ENCODE measurements around the gene KIF12. TPM values are rescaled to one million over a fixed set of nuclear protein-coding genes. Genes with fewer than 3 reads are reported as not detected.

Gene KIF12
- total and polyA plus RNA-seq, 2 donors (not counting 3 experiments of a cell fraction or from before 2014, with no cell fraction given) = 0.46 to 0.97 TPM

GRCh38 chr9:114059047-114059803 lies 39.9 kb downstream of the KIF12 start:
- ChIA-PET POLR2A (no interaction called here), CTCF (interaction anchor here (0.8 to 1.9 kb wide), 3 partner anchors 23 to 322 kb away, joined by 3 to 10 read pairs (median 4); no protein-coding TSS in a partner anchor)
- Histone ChIP-seq H3K27ac (ENCODE audit: insufficient read depth, low read depth, low read length) (no peak overlapping the region), H3K9me3 (replicated peaks; ENCODE audit: control insufficient read depth, insufficient read depth, low read length) (no peaks in the 10 kb centered on the region), H3K27me3 (ENCODE audit: control insufficient read depth in 2 of 2, insufficient read depth in 2 of 2, low read length in 2 of 2) (peaks cover 4 to 9% of the 10 kb centered on the region in 2 experiments), H3K4me2 (ENCODE audit: insufficient read depth, low read length) (no peak overlapping the region), H3K79me2 (ENCODE audit: control insufficient read depth, insufficient read depth, low read length) (no peaks in the 10 kb centered on the region), H2AFZ (ENCODE audit: low read depth, low read length) (no peak overlapping the region), H3K4me1 (ENCODE audit: control insufficient read depth, extremely low read depth, insufficient read depth, low read length) (no peaks in the 10 kb centered on the region), H3K9ac (replicated peaks; ENCODE audit: extremely low read depth, insufficient read depth, low read length) (no peak overlapping the region), H3K9me1 (replicated peaks; ENCODE audit: control insufficient read depth, extremely low read depth, insufficient read depth, low read length) (no peaks in the 10 kb centered on the region), H3K36me3 (ENCODE audit: control insufficient read depth in 2 of 2, extremely low read depth in 1 of 2, insufficient read depth in 2 of 2, low read length in 2 of 2) (no peaks in the 10 kb centered on the region), H4K20me1 (replicated peaks; ENCODE audit: control insufficient read depth, extremely low read depth, insufficient read depth, low read length) (no peaks in the 10 kb centered on the region), H3K4me3 (replicated peaks in 1 of 3; ENCODE audit: insufficient read depth in 1 of 3, low read depth in 1 of 3, low read length in 3 of 3) (no peak overlapping the region)
- intact Hi-C loops (cut with micrococcal nuclease) (no loop called here), dilution Hi-C loops (cut with MboI; ENCODE audit: extremely low pct_ligation_motif_present, low sequenced_read_pairs) (no loop called here)
- BruUV-seq (replicated peaks) = no TSS peak
- DNase-seq (ENCODE audit: low read depth, low spot score) (no peak), FAIRE-seq (no peak)
- no peak for TF ChIP-seq POLR2A (IDR thresholded peaks at IDR 0.05; ENCODE audit: low read depth, low read length)

DNA sequence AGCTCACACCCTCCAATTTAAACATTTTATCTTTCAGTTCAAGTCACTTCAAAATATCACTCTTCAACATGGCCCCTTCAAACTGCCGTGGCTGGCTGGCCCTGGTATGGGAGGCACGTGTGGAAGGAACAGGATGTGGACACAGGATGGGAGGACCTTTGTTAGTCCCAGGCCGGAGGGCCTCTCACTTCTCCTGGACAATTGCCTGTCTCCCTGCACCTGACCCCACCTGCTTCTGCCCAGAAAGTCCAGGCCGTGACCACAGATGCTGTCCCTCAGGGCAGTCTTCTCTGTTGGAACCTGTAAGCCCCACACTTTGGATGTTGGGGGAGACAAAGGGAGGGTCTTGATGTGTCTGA lies 40.4 kb downstream of the KIF12 start:
- dilution Hi-C loops (cut with MboI; ENCODE audit: extremely low pct_ligation_motif_present, low sequenced_read_pairs) (no loop called here), intact Hi-C loops (cut with micrococcal nuclease) (no loop called here)
- DNase-seq (ENCODE audit: low read depth, low spot score) = no peak
- no peak overlapping the region for H3K4me2 ChIP-seq (ENCODE audit: insufficient read depth, low read length)
- peaks cover 2 to 4% of the 10 kb centered on the region in 2 experiments for H3K27me3 ChIP-seq (ENCODE audit: control insufficient read depth in 2 of 2, insufficient read depth in 2 of 2, low read length in 2 of 2)
- CTCF ChIA-PET = interaction anchor here (1.0 to 1.9 kb wide), 5 partner anchors 13 to 321 kb away, joined by 3 to 10 read pairs (median 3); no protein-coding TSS in a partner anchor
- TF ChIP-seq GATA2 (IDR thresholded peaks at IDR 0.05; ENCODE audit: insufficient read depth, insufficient read length, low read depth, low read length) (no peak), POLR2AphosphoS5 (IDR thresholded peaks at IDR 0.05; ENCODE audit: insufficient read depth, low read depth, low read length) (no peak), MAX (IDR thresholded peaks at IDR 0.05; ENCODE audit: insufficient read depth, insufficient read length) (no peak), MYC (IDR thresholded peaks at IDR 0.05; ENCODE audit: low read depth, low read length) (no peak), POLR2A (IDR thresholded peaks at IDR 0.05; ENCODE audit: low read depth, low read length) (no peak), CTCF (IDR thresholded peaks at IDR 0.05; ENCODE audit: extremely low read depth in 1 of 2, insufficient read depth in 1 of 2, low read depth in 1 of 2, low read length in 2 of 2) (no peak), JUN (IDR thresholded peaks at IDR 0.05; ENCODE audit: borderline replicate concordance, insufficient read depth, insufficient read length, low read depth) (no peak), FOS (IDR thresholded peaks at IDR 0.05; ENCODE audit: borderline replicate concordance, insufficient read depth, low read length) (no peak), EZH2 (IDR thresholded peaks at IDR 0.05; ENCODE audit: borderline replicate concordance, low read depth, low read length, severe bottlenecking) (no peak)
- H3K79me2 ChIP-seq (ENCODE audit: control insufficient read depth, insufficient read depth, low read length) = no peaks in the 10 kb centered on the region
- no peak overlapping the region for H3K27ac ChIP-seq (ENCODE audit: insufficient read depth, low read depth, low read length)
- no peak overlapping the region for H3K9ac ChIP-seq (replicated peaks; ENCODE audit: extremely low read depth, insufficient read depth, low read length)
- no peak for FAIRE-seq
- no peak overlapping the region for H3K4me3 ChIP-seq (replicated peaks in 1 of 3; ENCODE audit: insufficient read depth in 1 of 3, low read depth in 1 of 3, low read length in 3 of 3)
- H3K9me1 ChIP-seq (replicated peaks; ENCODE audit: control insufficient read depth, extremely low read depth, insufficient read depth, low read length) = no peaks in the 10 kb centered on the region
- no peaks in the 10 kb centered on the region for H3K9me3 ChIP-seq (replicated peaks; ENCODE audit: control insufficient read depth, insufficient read depth, low read length)
- H2AFZ ChIP-seq (ENCODE audit: low read depth, low read length) = no peak overlapping the region
- H4K20me1 ChIP-seq (replicated peaks; ENCODE audit: control insufficient read depth, extremely low read depth, insufficient read depth, low read length) = no peaks in the 10 kb centered on the region
- no peaks in the 10 kb centered on the region for H3K4me1 ChIP-seq (ENCODE audit: control insufficient read depth, extremely low read depth, insufficient read depth, low read length)
- peaks cover 0 to 2% of the 10 kb centered on the region in 2 experiments for H3K36me3 ChIP-seq (ENCODE audit: control insufficient read depth in 2 of 2, extremely low read depth in 1 of 2, insufficient read depth in 2 of 2, low read length in 2 of 2)
- POLR2A ChIA-PET = no interaction called here
- BruUV-seq (replicated peaks) = no TSS peak
